Thymus (tissue), 14 donors: ENCODE results near the gene DOCK9. TPM values are rescaled to one million over a fixed set of nuclear protein-coding genes. Genes with fewer than 3 reads are reported as not detected.
A peak's percentile ranks its signal among the peaks of the same experiment; 100 is the strongest.

Source experiments
- DNase-seq, 9 donors: peaks; one replicate each; pipeline ENCODE4 v3.0.0-alpha.2; 2013; ENCODE audit warnings: low spot score in 9 of 9, low read depth in 6 of 9, missing footprints in 1 of 9
- H3K27ac ChIP-seq, 2 donors: one replicate each; pipeline ENCODE4 v1.5.1; 2013; ENCODE audit warnings: control low read depth in 1 of 2, low read depth in 1 of 2, low read length in 1 of 2, mild to moderate bottlenecking in 1 of 2, moderate library complexity in 1 of 2
- H3K27me3 ChIP-seq, 2 donors: one replicate each; pipeline ENCODE4 v1.5.1; 2013; ENCODE audit warnings: low read length in 1 of 2; ENCODE audit not compliant: control insufficient read depth in 2 of 2, insufficient read depth in 1 of 2
- H3K36me3 ChIP-seq, 2 donors: one replicate each; pipeline ENCODE4 v1.5.1; 2013; ENCODE audit warnings: low read length in 1 of 2, mild to moderate bottlenecking in 1 of 2, moderate library complexity in 1 of 2; ENCODE audit not compliant: control insufficient read depth in 2 of 2, insufficient read depth in 2 of 2
- H3K4me1 ChIP-seq, 2 donors: one replicate each; pipeline ENCODE4 v1.5.1; 2013; ENCODE audit warnings: low read length in 2 of 2; ENCODE audit not compliant: control insufficient read depth in 2 of 2, insufficient read depth in 2 of 2
- H3K4me3 ChIP-seq, 2 donors: one replicate each; pipeline ENCODE4 v1.5.1; 2013; ENCODE audit warnings: low read length in 2 of 2, control low read depth in 1 of 2, mild to moderate bottlenecking in 1 of 2
- H3K9me3 ChIP-seq, 2 donors: one replicate each; pipeline ENCODE4 v1.5.1; 2013; ENCODE audit warnings: low read length in 1 of 2, mild to moderate bottlenecking in 1 of 2; ENCODE audit not compliant: control insufficient read depth in 2 of 2, insufficient read depth in 1 of 2
- WGBS: extraction: QIAGEN DNeasy Blood & Tissue Kit; methylation state at CpG from one replicate; pipeline ENCODE4 v1.1.7; 2013; 5-methylcytosine and 5-hydroxymethylcytosine counted together
- long read RNA-seq, 10 donors: transcript quantifications; one replicate each; lab custom pipeline, GENCODE V29; 2026
- polyA plus RNA-seq: library from polyadenylated mRNA; stranded (reverse); fragments of 200-250 nt; gene quantifications from one replicate; pipeline ENCODE4 v1.2.3, GENCODE V29; 2013
- total RNA-seq: library from RNA; stranded (reverse); fragments of 120-200 nt; gene quantifications from one replicate; pipeline ENCODE4 v1.2.4, GENCODE V29; 2013
- donor health status: healthy.

The DOCK9 gene
- total RNA-seq (37.9 TPM), polyA plus RNA-seq (34.0 TPM)
- long read RNA-seq, donor 1: 0 reads
- long read RNA-seq, donor 2: 0 reads
- long read RNA-seq, donor 3: 0 reads
- long read RNA-seq, donor 4: 0 reads
- long read RNA-seq, donor 5: 0 reads
- long read RNA-seq, donor 6: 0 reads
- long read RNA-seq, donor 7, partial matches to known transcripts: 8 of 8 reads
- long read RNA-seq, donor 7, other reads (novel, unspliced or antisense): 0 of 8 reads
- long read RNA-seq, donor 8: 0 reads
- long read RNA-seq, donor 9: 0 reads
- long read RNA-seq, donor 10: 0 reads

GRCh38 chr13:98977568-98978265, at the start of gene DOCK9:
Gene DOCK9, minus strand, starts transcription at chr13:98978064. Its CDS starts 155 bp downstream, at chr13:98977909.
- WGBS: 90% methylated on average over 16 of the region's 16 CpGs
- peaks cover 60 to 84% of the 10 kb centered on the region in 2 donors for H3K4me1 ChIP-seq
- peak within 1 kb of the TSS in 1 of 2 donors; percentile 99 for H3K27ac ChIP-seq
- H3K4me3 ChIP-seq: no peak within 1 kb of the TSS
- H3K36me3 ChIP-seq: no peaks in the 10 kb centered on the region
- no peaks in the 10 kb centered on the region for H3K9me3 ChIP-seq
- no peaks in the 10 kb centered on the region for H3K27me3 ChIP-seq
- DNase-seq: peak in 1 of 9 donors; percentile 37

- peaks cover 2 to 8% of the 10 kb centered on the region in 2 donors for H3K9me3 ChIP-seq
- DNase-seq: no peak
- H3K4me1 ChIP-seq: peaks cover 0 to 3% of the 10 kb centered on the region in 2 donors
- H3K36me3 ChIP-seq: no peaks in the 10 kb centered on the region
- no peak overlapping the region for H3K4me3 ChIP-seq
- 97% methylated on average over 7 of the region's 7 CpGs for WGBS
- no peak overlapping the region for H3K27ac ChIP-seq
- no peaks in the 10 kb centered on the region for H3K27me3 ChIP-seq
These were observed 49.4 kb upstream of the DOCK9 start for GRCh38 chr13:99027260-99027659.

- no peak overlapping the region for H3K27ac ChIP-seq
- DNase-seq: no peak
- H3K9me3 ChIP-seq: peaks cover 0 to 4% of the 10 kb centered on the region in 2 donors
- H3K36me3 ChIP-seq: no peaks in the 10 kb centered on the region
- no peak overlapping the region for H3K4me3 ChIP-seq
- H3K27me3 ChIP-seq: no peaks in the 10 kb centered on the region
- H3K4me1 ChIP-seq: peaks cover 0 to 3% of the 10 kb centered on the region in 2 donors
- WGBS: 96% methylated on average over 4 of the region's 4 CpGs
These were observed 45.1 kb upstream of the DOCK9 start for GRCh38 chr13:99022941-99023340.

GRCh38 chr13:99018418-99019180, 40.7 kb upstream of the DOCK9 start:
- DNase-seq: no peak
- Histone ChIP-seq H3K4me1 (peaks cover 15 to 30% of the 10 kb centered on the region in 2 donors), H3K36me3 (no peaks in the 10 kb centered on the region), H3K27ac (no peak overlapping the region), H3K4me3 (no peak overlapping the region), H3K9me3 (peaks cover 0 to 4% of the 10 kb centered on the region in 2 donors), H3K27me3 (no peaks in the 10 kb centered on the region)
- WGBS: 97% methylated on average over 3 of the region's 3 CpGs

GRCh38 chr13:99015606-99016490, 38.0 kb upstream of the DOCK9 start:
- no peaks in the 10 kb centered on the region for H3K27me3 ChIP-seq
- H3K4me1 ChIP-seq: peaks cover 12 to 32% of the 10 kb centered on the region in 2 donors
- peak overlapping the region in 1 of 2 donors; percentile 76 for H3K27ac ChIP-seq
- no peaks in the 10 kb centered on the region for H3K36me3 ChIP-seq
- peak overlapping the region in 1 of 2 donors; percentile 17 for H3K4me3 ChIP-seq
- DNase-seq: peak in 6 of 9 donors; percentile 40 to 84 (median 60)
- 59% methylated on average over 15 of the region's 15 CpGs for WGBS
- H3K9me3 ChIP-seq: no peaks in the 10 kb centered on the region

- DNase-seq: no peak
- H3K27ac ChIP-seq: no peak overlapping the region
- no peaks in the 10 kb centered on the region for H3K36me3 ChIP-seq
- WGBS: 95% methylated on average over 4 of the region's 4 CpGs
- peaks cover 12 to 33% of the 10 kb centered on the region in 2 donors for H3K4me1 ChIP-seq
- no peaks in the 10 kb centered on the region for H3K27me3 ChIP-seq
- no peak overlapping the region for H3K4me3 ChIP-seq
- H3K9me3 ChIP-seq: no peaks in the 10 kb centered on the region
These were observed 36.7 kb upstream of the DOCK9 start for GRCh38 chr13:99014522-99014921.

- no peak for DNase-seq
- Histone ChIP-seq H3K27ac (no peak overlapping the region), H3K9me3 (no peaks in the 10 kb centered on the region), H3K27me3 (no peaks in the 10 kb centered on the region), H3K4me1 (peaks cover 12 to 38% of the 10 kb centered on the region in 2 donors), H3K36me3 (no peaks in the 10 kb centered on the region), H3K4me3 (no peak overlapping the region)
- WGBS: 93% methylated on average over 6 of the region's 6 CpGs
These were observed 36.1 kb upstream of the DOCK9 start for GRCh38 chr13:99013951-99014350.

GRCh38 chr13:99012539-99012938, 34.7 kb upstream of the DOCK9 start:
- Histone ChIP-seq H3K27me3 (no peaks in the 10 kb centered on the region), H3K9me3 (no peaks in the 10 kb centered on the region), H3K4me3 (no peak overlapping the region), H3K4me1 (peaks cover 12 to 39% of the 10 kb centered on the region in 2 donors), H3K27ac (no peak overlapping the region), H3K36me3 (no peaks in the 10 kb centered on the region)
- no peak for DNase-seq
- WGBS: 98% methylated on average over 1 of the region's 1 CpG
